ENCODE results near the gene PRR27.

The PRR27 gene

DNA sequence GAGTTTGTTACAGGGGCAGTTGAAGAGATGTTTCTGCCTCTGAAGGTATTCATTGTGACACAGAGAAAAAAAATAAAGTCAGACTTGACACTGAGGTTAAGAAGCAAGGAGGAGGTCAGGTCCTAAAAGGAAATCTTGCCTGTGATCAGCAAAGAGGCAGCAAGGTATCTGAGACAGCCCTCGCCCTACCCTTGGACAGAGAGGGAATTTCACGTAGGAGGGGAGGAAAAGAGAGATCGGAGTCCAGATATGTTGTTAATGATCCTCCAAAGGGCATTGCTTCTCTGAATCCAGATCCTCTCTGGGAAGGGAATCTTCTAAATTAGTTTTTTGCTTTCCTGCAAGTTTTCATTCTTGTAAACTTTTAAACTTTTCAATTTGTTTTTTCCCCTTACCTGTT, 15.3 kb upstream of the PRR27 start:
- DNase-seq = no peak
- TF ChIP-seq CTCF (IDR thresholded peaks at IDR 0.05) = no peak

DNA sequence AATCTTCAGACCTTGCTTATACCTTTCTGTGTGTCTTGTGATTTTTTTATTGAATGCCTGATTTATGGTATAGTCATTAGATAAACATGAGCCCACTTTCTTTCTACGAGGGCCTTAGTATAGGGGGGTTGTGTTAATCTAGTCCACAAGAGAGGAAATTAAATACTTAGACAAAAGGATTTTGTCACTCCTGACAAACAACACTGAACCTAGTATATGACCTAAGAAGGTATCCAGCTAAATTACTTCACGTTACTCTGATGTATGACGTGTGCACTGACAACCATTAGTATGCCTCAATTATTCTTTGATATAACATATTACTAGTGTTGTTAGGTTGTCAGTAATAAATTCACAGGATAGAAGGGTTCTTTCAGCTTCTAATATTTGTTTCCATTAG, 2.8 kb upstream of the PRR27 start:
- TF ChIP-seq CTCF (IDR thresholded peaks at IDR 0.05) = no peak

More for the DNA sequence above, 15.3 kb upstream of the PRR27 start:
- Histone ChIP-seq H3K36me3 (no peaks in the 10 kb centered on the region), H3K4me3 (no peak overlapping the region), H3K27ac (no peak overlapping the region), H3K27me3 (no peaks in the 10 kb centered on the region), H3K4me1 (no peaks in the 10 kb centered on the region), H3K9me3 (no peaks in the 10 kb centered on the region)
- intact Hi-C loops (cut with DNase I; ENCODE audit: low total_unique reads) = no loop called here

DNA sequence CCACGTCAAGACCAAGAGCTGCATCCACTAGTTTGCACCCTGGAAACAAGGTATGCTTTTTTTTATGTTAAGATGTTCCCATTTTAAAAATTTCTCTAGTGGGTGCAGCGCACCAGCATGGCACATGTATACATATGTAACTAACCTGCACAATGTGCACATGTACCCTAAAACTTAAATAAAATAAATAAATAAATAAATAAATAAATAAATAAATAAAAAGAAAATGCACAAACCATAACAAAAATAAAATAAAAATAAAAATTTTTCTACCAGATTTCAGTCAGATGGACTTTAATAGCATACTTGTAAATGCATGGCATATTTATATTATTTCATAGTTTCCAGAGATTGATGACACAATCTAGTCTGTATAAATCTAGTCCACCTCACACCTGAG, 1.9 kb upstream of the PRR27 start:
- no peak overlapping the region for H3K27ac ChIP-seq
- no peak overlapping the region for H3K4me3 ChIP-seq
- intact Hi-C loops (cut with DNase I; ENCODE audit: low total_unique reads) = no loop called here
- H3K27me3 ChIP-seq = no peaks in the 10 kb centered on the region
- no peaks in the 10 kb centered on the region for H3K4me1 ChIP-seq
- no peak for DNase-seq
- H3K9me3 ChIP-seq = no peaks in the 10 kb centered on the region
- no peak for TF ChIP-seq CTCF (IDR thresholded peaks at IDR 0.05)
- H3K36me3 ChIP-seq = no peaks in the 10 kb centered on the region

More for the DNA sequence above, 2.8 kb upstream of the PRR27 start:
- Histone ChIP-seq H3K27me3 (no peaks in the 10 kb centered on the region), H3K27ac (no peak overlapping the region), H3K36me3 (no peaks in the 10 kb centered on the region), H3K4me1 (no peaks in the 10 kb centered on the region), H3K9me3 (no peaks in the 10 kb centered on the region), H3K4me3 (no peak overlapping the region)
- intact Hi-C loops (cut with DNase I; ENCODE audit: low total_unique reads) = no loop called here
- no peak for DNase-seq

- intact Hi-C loops (cut with DNase I; ENCODE audit: low total_unique reads) = no loop called here
- Histone ChIP-seq H3K9me3 (no peaks in the 10 kb centered on the region), H3K4me1 (no peaks in the 10 kb centered on the region), H3K36me3 (no peaks in the 10 kb centered on the region), H3K27ac (no peak overlapping the region), H3K4me3 (no peak overlapping the region), H3K27me3 (no peaks in the 10 kb centered on the region)
- TF ChIP-seq CTCF (IDR thresholded peaks at IDR 0.05) = no peak
- no peak for DNase-seq
Observed at GRCh38 chr4:70158576-70158975, 4.5 kb downstream of the PRR27 start.

- H3K4me1 ChIP-seq = no peaks in the 10 kb centered on the region
- intact Hi-C loops (cut with DNase I; ENCODE audit: low total_unique reads) = no loop called here
- H3K27ac ChIP-seq = no peak overlapping the region
- H3K9me3 ChIP-seq = no peaks in the 10 kb centered on the region
- no peaks in the 10 kb centered on the region for H3K27me3 ChIP-seq
- no peak for DNase-seq
- TF ChIP-seq CTCF (IDR thresholded peaks at IDR 0.05) = no peak
- no peak overlapping the region for H3K4me3 ChIP-seq
- no peaks in the 10 kb centered on the region for H3K36me3 ChIP-seq
Observed at GRCh38 chr4:70177090-70177489, 23.1 kb downstream of the PRR27 start.

- intact Hi-C loops (cut with DNase I; ENCODE audit: low total_unique reads) = no loop called here
- Histone ChIP-seq H3K27me3 (no peaks in the 10 kb centered on the region), H3K4me3 (no peak overlapping the region), H3K9me3 (no peaks in the 10 kb centered on the region), H3K4me1 (no peaks in the 10 kb centered on the region), H3K27ac (no peak overlapping the region), H3K36me3 (no peaks in the 10 kb centered on the region)
- no peak for TF ChIP-seq CTCF (IDR thresholded peaks at IDR 0.05)
- no peak for DNase-seq
Observed at GRCh38 chr4:70178075-70178660, 24.1 kb downstream of the PRR27 start.
